Sigmoid colon (tissue), 4 donors: ENCODE measurements around the gene PADI6.

Experiments used
- CTCF ChIP-seq, 4 experiments: fragments of 450-650 bp in 3 of 4; fragments of 200-600 bp in 1 of 4; IDR thresholded peaks; one replicate each; pipeline ENCODE4 v1.5.1; 2016 to 2019; ENCODE audit warnings: antibody characterized with exemption in 4 of 4, mild to moderate bottlenecking in 3 of 4, moderate library complexity in 2 of 4
- POLR2AphosphoS5 ChIP-seq, 4 donors: sonication (generic); formaldehyde crosslinking; IDR thresholded peaks; one replicate each; pipeline ENCODE4 v1.6.1; 2017; ENCODE audit warnings: antibody characterized with exemption in 4 of 4

- TF ChIP-seq CTCF (IDR thresholded peaks at IDR 0.05), result peak; percentile 8 to 76 (median 56)
- no peak for TF ChIP-seq POLR2AphosphoS5 (IDR thresholded peaks at IDR 0.05)
These were observed 34.1 kb downstream of the PADI6 start for GRCh38 chr1:17405898-17406759.
